Endothelial cell of umbilical vein (primary cell): ENCODE data around the gene PSME4. TPM values are rescaled to one million over a fixed set of nuclear protein-coding genes. Genes with fewer than 3 reads are reported as not detected.

ENCODE experiments used
- BruUV-seq: library from RNA; stranded (reverse); fragments of 400-500 nt; replicated peaks from 2 replicates; lab custom pipeline; 2021; lab: Mats Ljungman, UMichigan
- CTCF ChIA-PET: fragments of 300-600, 350-600 bp; sonication (Branson Sonifier 250); formaldehyde crosslinking; loops from one replicate; lab custom pipeline; 2021; ENCODE audit warnings: antibody characterized with exemption, inconsistent platforms; lab: Charles Lee
- POLR2A ChIA-PET: fragments of 300-600, 350-600 bp; sonication (Branson Sonifier 250); formaldehyde crosslinking; loops from one replicate; lab custom pipeline; 2021; ENCODE audit warnings: antibody characterized with exemption, inconsistent platforms; lab: Charles Lee
- DNase-seq: peaks from one replicate; pipeline ENCODE4 v3.0.0-alpha.2; 2011; ENCODE audit warnings: low read depth, low spot score
- FAIRE-seq: peaks from 2 replicates; lab custom pipeline; 2011; peaks lifted over from hg19 to GRCh38; lab: Jason Lieb, UNC
- H2AFZ ChIP-seq: 2 replicates; pipeline ENCODE4 v1.6.0; 2012; ENCODE audit warnings: low read depth, low read length, control low read depth, inconsistent platforms
- H3K27ac ChIP-seq: 2 replicates; pipeline ENCODE4 v1.5.1; 2011; ENCODE audit warnings: low read depth, mild to moderate bottlenecking, control low read depth, low read length, moderate library complexity; ENCODE audit not compliant: insufficient read depth
- H3K27me3 ChIP-seq, 2 experiments: 2 replicates each; pipeline versions ENCODE4 v1.6.0 to v1.6.1; 2011; ENCODE audit warnings: low read length in 2 of 2, mixed read lengths in 1 of 2; ENCODE audit not compliant: control insufficient read depth in 2 of 2, insufficient read depth in 2 of 2
- H3K36me3 ChIP-seq, 2 experiments: 2 replicates in 1 of 2; 3 replicates in 1 of 2; pipeline ENCODE4 v1.5.1; 2011; ENCODE audit warnings: low read length in 2 of 2, mild to moderate bottlenecking in 1 of 2, moderate library complexity in 1 of 2; ENCODE audit not compliant: control insufficient read depth in 2 of 2, insufficient read depth in 2 of 2; ENCODE audit errors: extremely low read depth in 1 of 2
- H3K4me1 ChIP-seq: 3 replicates; pipeline ENCODE4 v1.5.1; 2011; ENCODE audit warnings: mild to moderate bottlenecking, low read length; ENCODE audit not compliant: control insufficient read depth, insufficient read depth; ENCODE audit errors: extremely low read depth
- H3K4me2 ChIP-seq: 2 replicates; pipeline ENCODE4 v1.6.1; 2011; ENCODE audit warnings: low read length, control low read depth, mixed read lengths; ENCODE audit not compliant: insufficient read depth
- H3K4me3 ChIP-seq, 3 experiments: fragments of 200-600 bp in 1 of 3; sonication (generic), shearing (Covaris generic) in 1 of 3; replicated peaks in 1 of 3; 2 replicates each; pipeline ENCODE4 v1.5.1; 2011 to 2016; ENCODE audit warnings: control low read depth in 3 of 3, low read length in 3 of 3, mild to moderate bottlenecking in 2 of 3, inconsistent platforms in 1 of 3, low read depth in 1 of 3, moderate library complexity in 1 of 3; ENCODE audit not compliant: insufficient read depth in 1 of 3
- H3K79me2 ChIP-seq: 2 replicates; pipeline ENCODE4 v1.6.0; 2012; ENCODE audit warnings: low read length, inconsistent platforms; ENCODE audit not compliant: control insufficient read depth, insufficient read depth
- H3K9ac ChIP-seq: replicated peaks from 2 replicates; pipeline ENCODE3; 2011; ENCODE audit warnings: low read length, control low read depth; ENCODE audit not compliant: insufficient read depth; ENCODE audit errors: extremely low read depth
- H3K9me1 ChIP-seq: replicated peaks from 3 replicates; pipeline ENCODE4 v1.6.0; 2011; ENCODE audit warnings: mild to moderate bottlenecking, low read length; ENCODE audit not compliant: control insufficient read depth, insufficient read depth; ENCODE audit errors: extremely low read depth
- H3K9me3 ChIP-seq: replicated peaks from 2 replicates; pipeline ENCODE4 v1.5.1; 2012; ENCODE audit warnings: low read length, inconsistent platforms; ENCODE audit not compliant: control insufficient read depth, insufficient read depth
- H4K20me1 ChIP-seq: replicated peaks from 2 replicates; pipeline ENCODE3; 2011; ENCODE audit warnings: mild to moderate bottlenecking, low read length; ENCODE audit not compliant: control insufficient read depth, insufficient read depth; ENCODE audit errors: extremely low read depth
- EZH2 ChIP-seq: IDR thresholded peaks from 2 replicates; pipeline ENCODE4 v1.6.1; 2012; ENCODE audit warnings: borderline replicate concordance, low read depth, mild to moderate bottlenecking, moderate library complexity, low read length, inconsistent platforms; ENCODE audit not compliant: severe bottlenecking
- JUN ChIP-seq: IDR thresholded peaks from 2 replicates; pipeline ENCODE4 v1.6.1; 2011; ENCODE audit warnings: borderline replicate concordance, low read depth; ENCODE audit not compliant: insufficient read length, insufficient read depth
- MAX ChIP-seq: IDR thresholded peaks from 2 replicates; pipeline ENCODE4 v1.6.1; 2011; ENCODE audit not compliant: insufficient read depth, insufficient read length
- MYC ChIP-seq: IDR thresholded peaks from one replicate; pipeline ENCODE4 v1.6.1; 2011; ENCODE audit warnings: mild to moderate bottlenecking, low read depth, low read length
- POLR2AphosphoS5 ChIP-seq: IDR thresholded peaks from 2 replicates; pipeline ENCODE4 v1.6.1; 2012; ENCODE audit warnings: low read depth, mild to moderate bottlenecking, control low read depth, low read length, moderate library complexity; ENCODE audit not compliant: insufficient read depth
- dilution Hi-C: fragments of 300-500 bp; cut with MboI; formaldehyde crosslinking; loops from one replicate; pipeline ENCODE4 v1.15.0; 2019; ENCODE audit warnings: low sequenced_read_pairs; ENCODE audit not compliant: extremely low pct_ligation_motif_present
- intact Hi-C: fragments of 100-400 bp; cut with micrococcal nuclease; formaldehyde crosslinking; loops from one replicate; pipeline ENCODE4 v1.10.0; 2022
- polyA plus RNA-seq, 4 experiments: library from polyadenylated mRNA; depleted of rRNA in 3 of 4; stranded (reverse) in 3 of 4; unstranded in 1 of 4; fragments of >200 nt; gene quantifications; 2 replicates each; pipeline versions ENCODE4 v1.2.1 to v1.2.3, GENCODE V29; 2011 to 2012; ENCODE audit warnings: missing spikeins in 1 of 4
- total RNA-seq: library from RNA; stranded (reverse); gene quantifications from 2 replicates; pipeline ENCODE4 v1.2.3, GENCODE V29; 2021
- TF ChIP-seq, protein P1 (sequence below), 2 donors: IDR thresholded peaks; 1 replicate in 1 of 2; 2 replicates in 1 of 2; pipeline ENCODE4 v1.5.1; 2011; ENCODE audit warnings: low read length in 2 of 2, mild to moderate bottlenecking in 2 of 2, moderate library complexity in 2 of 2, control low read depth in 1 of 2, inconsistent platforms in 1 of 2, low read depth in 1 of 2; ENCODE audit not compliant: insufficient read depth in 1 of 2; ENCODE audit errors: extremely low read depth in 1 of 2

Gene PSME4
- total and polyA plus RNA-seq, 2 donors (not counting 3 experiments of a cell fraction or from before 2014, with no cell fraction given) = 24.7 to 82.6 TPM

- H3K27me3 ChIP-seq = no peaks in the 10 kb centered on the region
- no peak overlapping the region for H3K9ac ChIP-seq
- H3K27ac ChIP-seq = no peak overlapping the region
- no peaks in the 10 kb centered on the region for H3K9me1 ChIP-seq
- H3K79me2 ChIP-seq = no peaks in the 10 kb centered on the region
- no peak overlapping the region for H3K4me3 ChIP-seq
- FAIRE-seq = no peak
- no peaks in the 10 kb centered on the region for H3K36me3 ChIP-seq
- H2AFZ ChIP-seq = no peak overlapping the region
- TF ChIP-seq, protein P1, sequence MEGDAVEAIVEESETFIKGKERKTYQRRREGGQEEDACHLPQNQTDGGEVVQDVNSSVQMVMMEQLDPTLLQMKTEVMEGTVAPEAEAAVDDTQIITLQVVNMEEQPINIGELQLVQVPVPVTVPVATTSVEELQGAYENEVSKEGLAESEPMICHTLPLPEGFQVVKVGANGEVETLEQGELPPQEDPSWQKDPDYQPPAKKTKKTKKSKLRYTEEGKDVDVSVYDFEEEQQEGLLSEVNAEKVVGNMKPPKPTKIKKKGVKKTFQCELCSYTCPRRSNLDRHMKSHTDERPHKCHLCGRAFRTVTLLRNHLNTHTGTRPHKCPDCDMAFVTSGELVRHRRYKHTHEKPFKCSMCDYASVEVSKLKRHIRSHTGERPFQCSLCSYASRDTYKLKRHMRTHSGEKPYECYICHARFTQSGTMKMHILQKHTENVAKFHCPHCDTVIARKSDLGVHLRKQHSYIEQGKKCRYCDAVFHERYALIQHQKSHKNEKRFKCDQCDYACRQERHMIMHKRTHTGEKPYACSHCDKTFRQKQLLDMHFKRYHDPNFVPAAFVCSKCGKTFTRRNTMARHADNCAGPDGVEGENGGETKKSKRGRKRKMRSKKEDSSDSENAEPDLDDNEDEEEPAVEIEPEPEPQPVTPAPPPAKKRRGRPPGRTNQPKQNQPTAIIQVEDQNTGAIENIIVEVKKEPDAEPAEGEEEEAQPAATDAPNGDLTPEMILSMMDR (IDR thresholded peaks at IDR 0.05; ENCODE audit: extremely low read depth in 1 of 2, insufficient read depth in 1 of 2, low read depth in 1 of 2, low read length in 2 of 2) = no peak
- TF ChIP-seq JUN (no peak), MYC (no peak), EZH2 (no peak), POLR2AphosphoS5 (no peak), MAX (no peak)
- CTCF ChIA-PET = no interaction called here
- no peaks in the 10 kb centered on the region for H3K9me3 ChIP-seq
- dilution Hi-C loops = no loop called here
- no TSS peak for BruUV-seq
- no peak overlapping the region for H3K4me2 ChIP-seq
- POLR2A ChIA-PET = interaction anchor here (0.5 kb wide), 1 partner anchor 27 kb away, joined by 4 read pairs; no protein-coding TSS in a partner anchor
- no peak for DNase-seq
- no peaks in the 10 kb centered on the region for H4K20me1 ChIP-seq
- intact Hi-C loops = no loop called here
- no peaks in the 10 kb centered on the region for H3K4me1 ChIP-seq
Measured at GRCh38 chr2:54012538-54013141, 41.8 kb upstream of the PSME4 start.
